Keratinocyte (primary cell): ENCODE measurements around the gene RBCK1. TPM values are rescaled to one million over a fixed set of nuclear protein-coding genes. Genes with fewer than 3 reads are reported as not detected.

Source experiments
- DNase-seq: peaks from one replicate; pipeline ENCODE4 v3.0.0-alpha.2; 2011; ENCODE audit warnings: low read depth, missing footprints, low spot score
- FAIRE-seq: peaks from 2 replicates; lab custom pipeline; 2011; peaks lifted over from hg19 to GRCh38; lab: Jason Lieb, UNC
- H2AFZ ChIP-seq: 2 replicates; pipeline ENCODE4 v1.6.0; 2012; ENCODE audit warnings: low read length, control low read depth, inconsistent platforms; ENCODE audit not compliant: control insufficient read depth
- H3K27ac ChIP-seq: 2 replicates; pipeline ENCODE4 v1.5.1; 2011; ENCODE audit warnings: low read length; ENCODE audit not compliant: control insufficient read depth, insufficient read depth
- H3K27me3 ChIP-seq: 3 replicates; pipeline ENCODE4 v1.6.0; 2011; ENCODE audit warnings: low read length; ENCODE audit not compliant: control insufficient read depth, insufficient read depth; ENCODE audit errors: extremely low read depth
- H3K36me3 ChIP-seq, 2 experiments: 2 replicates in 1 of 2; 3 replicates in 1 of 2; pipeline ENCODE4 v1.5.1; 2011; ENCODE audit warnings: low read length in 2 of 2, mild to moderate bottlenecking in 1 of 2; ENCODE audit not compliant: control insufficient read depth in 2 of 2, insufficient read depth in 2 of 2; ENCODE audit errors: extremely low read depth in 1 of 2
- H3K4me1 ChIP-seq: 3 replicates; pipeline ENCODE4 v1.5.1; 2011; ENCODE audit warnings: low read length; ENCODE audit not compliant: control insufficient read depth, insufficient read depth; ENCODE audit errors: extremely low read depth
- H3K4me2 ChIP-seq: 3 replicates; pipeline ENCODE4 v1.6.0; 2011; ENCODE audit warnings: low read depth, low read length; ENCODE audit not compliant: control insufficient read depth, insufficient read depth; ENCODE audit errors: extremely low read depth
- H3K4me3 ChIP-seq, 3 experiments: fragments of 200-600 bp in 1 of 3; sonication (generic) in 1 of 3; 2 replicates in 2 of 3; 3 replicates in 1 of 3; pipeline ENCODE4 v1.5.1; 2011 to 2016; ENCODE audit warnings: low read length in 3 of 3, mild to moderate bottlenecking in 3 of 3, control low read depth in 2 of 3, inconsistent platforms in 1 of 3, low read depth in 1 of 3, mixed read lengths in 1 of 3, mixed run types in 1 of 3, moderate library complexity in 1 of 3; ENCODE audit not compliant: control insufficient read depth in 2 of 3, insufficient read depth in 2 of 3; ENCODE audit errors: extremely low read depth in 1 of 3
- H3K79me2 ChIP-seq: 2 replicates; pipeline ENCODE4 v1.6.0; 2012; ENCODE audit warnings: low read length; ENCODE audit not compliant: control insufficient read depth, insufficient read depth
- H3K9ac ChIP-seq: 3 replicates; pipeline ENCODE4 v1.6.0; 2011; ENCODE audit warnings: low read length; ENCODE audit not compliant: control insufficient read depth, insufficient read depth; ENCODE audit errors: extremely low read depth
- H3K9me1 ChIP-seq: 3 replicates; pipeline ENCODE4 v1.6.0; 2011; ENCODE audit warnings: low read length; ENCODE audit not compliant: control insufficient read depth, insufficient read depth; ENCODE audit errors: extremely low read depth
- H3K9me3 ChIP-seq: 2 replicates; pipeline ENCODE4 v1.5.1; 2012; ENCODE audit warnings: low read depth, low read length; ENCODE audit not compliant: control insufficient read depth
- H4K20me1 ChIP-seq: 3 replicates; pipeline ENCODE4 v1.6.0; 2011; ENCODE audit warnings: low read length; ENCODE audit not compliant: control insufficient read depth, insufficient read depth; ENCODE audit errors: extremely low read depth
- CTCF ChIP-seq, 3 experiments: IDR thresholded peaks in 1 of 3; conservative IDR thresholded peaks in 1 of 3; optimal IDR thresholded peaks in 1 of 3; 2 replicates in 2 of 3; 3 replicates in 1 of 3; pipeline versions ENCODE3 to v1.5.1; 2011; ENCODE audit warnings: low read length in 3 of 3, mild to moderate bottlenecking in 3 of 3, moderate library complexity in 2 of 3, control low read depth in 1 of 3, inconsistent platforms in 1 of 3; ENCODE audit not compliant: insufficient read depth in 2 of 3; ENCODE audit errors: extremely low read depth in 1 of 3
- EZH2 ChIP-seq: IDR thresholded peaks from one replicate; pipeline ENCODE4 v1.6.1; 2012; ENCODE audit warnings: inconsistent platforms, mild to moderate bottlenecking, low read length, moderate library complexity
- dilution Hi-C: fragments of 300-500 bp; cut with MboI; formaldehyde crosslinking; loops from one replicate; pipeline ENCODE4 v1.7.0; 2020; ENCODE audit warnings: low sequenced_read_pairs; ENCODE audit not compliant: extremely low pct_ligation_motif_present
- polyA plus RNA-seq, 5 experiments: library from polyadenylated mRNA; depleted of rRNA in 3 of 5; stranded (reverse) in 3 of 5; stranded (forward) in 1 of 5; unstranded in 1 of 5; fragments of >200 nt; gene quantifications; 1 replicate in 1 of 5; 2 replicates in 3 of 5; 3 replicates in 1 of 5; pipeline versions ENCODE4 v1.2.1 to v1.2.3, GENCODE V29; 2011 to 2012; ENCODE audit warnings: missing spikeins in 2 of 5, low read depth in 1 of 5, low replicate concordance in 1 of 5

Gene RBCK1
- polyA plus RNA-seq, 1 donor (not counting 4 experiments of a cell fraction or from before 2014, with no cell fraction given) = 136 TPM

- Histone ChIP-seq H3K36me3 (peaks cover 45 to 62% of the 10 kb centered on the region in 2 experiments), H3K27ac (no peak overlapping the region), H3K9ac (no peak overlapping the region), H4K20me1 (peaks cover 6% of the 10 kb centered on the region), H2AFZ (no peak overlapping the region), H3K9me1 (no peaks in the 10 kb centered on the region), H3K4me3 (no peak overlapping the region), H3K4me2 (no peak overlapping the region), H3K9me3 (no peaks in the 10 kb centered on the region), H3K27me3 (no peaks in the 10 kb centered on the region), H3K4me1 (no peaks in the 10 kb centered on the region), H3K79me2 (no peaks in the 10 kb centered on the region)
- no peak for TF ChIP-seq EZH2
- no peak for TF ChIP-seq CTCF (optimal IDR thresholded peaks at IDR 0.05 in 1 of 3, IDR thresholded peaks at IDR 0.05 in 1 of 3, conservative IDR thresholded peaks at IDR 0.05 in 1 of 3; ENCODE audit: extremely low read depth in 1 of 3, insufficient read depth in 2 of 3, low read length in 3 of 3)
- DNase-seq = no peak
- no peak for FAIRE-seq
- dilution Hi-C loops = no loop called here
Measured at GRCh38 chr20:426566-426965, 18.5 kb downstream of the RBCK1 start.

- DNase-seq (no peak), FAIRE-seq (no peak)
- H3K9me3 ChIP-seq = no peaks in the 10 kb centered on the region
- no peak overlapping the region for H2AFZ ChIP-seq
- H3K9me1 ChIP-seq = no peaks in the 10 kb centered on the region
- no peaks in the 10 kb centered on the region for H3K4me1 ChIP-seq
- H3K27me3 ChIP-seq = no peaks in the 10 kb centered on the region
- H3K4me2 ChIP-seq = no peak overlapping the region
- peaks cover 3% of the 10 kb centered on the region for H4K20me1 ChIP-seq
- TF ChIP-seq EZH2 (no peak), CTCF (optimal IDR thresholded peaks at IDR 0.05 in 1 of 3, IDR thresholded peaks at IDR 0.05 in 1 of 3, conservative IDR thresholded peaks at IDR 0.05 in 1 of 3; ENCODE audit: extremely low read depth in 1 of 3, insufficient read depth in 2 of 3, low read length in 3 of 3) (no peak)
- no peak overlapping the region for H3K9ac ChIP-seq
- dilution Hi-C loops = no loop called here
- H3K27ac ChIP-seq = no peak overlapping the region
- H3K79me2 ChIP-seq = no peaks in the 10 kb centered on the region
- H3K4me3 ChIP-seq = no peak overlapping the region
- H3K36me3 ChIP-seq = peaks cover 42 to 60% of the 10 kb centered on the region in 2 experiments
Measured at GRCh38 chr20:427401-427800, 19.3 kb downstream of the RBCK1 start.
